Gastroesophageal sphincter (tissue), 4 donors: ENCODE measurements around the gene SPOP. TPM values are rescaled to one million over a fixed set of nuclear protein-coding genes. Genes with fewer than 3 reads are reported as not detected.
A peak's percentile ranks its signal among the peaks of the same experiment; 100 is the strongest.

ENCODE experiments used
- ATAC-seq: fragments of 150-250 bp; one replicate; pipeline ENCODE4 v1.9.1; 2016; ENCODE audit warnings: mild to moderate bottlenecking, moderate library complexity
- H3K27ac ChIP-seq, 4 donors: fragments of 200-600 bp; sonication (generic) in 3 of 4; 1 replicate in 3 of 4; 2 replicates in 1 of 4; pipeline ENCODE4 v1.5.1; 2016 to 2019
- H3K27me3 ChIP-seq: fragments of 200-600 bp; sonication (generic); one replicate; pipeline ENCODE4 v1.5.1; 2019
- H3K36me3 ChIP-seq, 2 donors: fragments of 200-600 bp; sonication (generic); one replicate each; pipeline ENCODE4 v1.5.1; 2019; ENCODE audit warnings: control low read depth in 1 of 2
- H3K4me1 ChIP-seq, 3 donors: fragments of 200-600 bp; sonication (generic); 1 replicate in 2 of 3; 2 replicates in 1 of 3; pipeline ENCODE4 v1.5.1; 2016 to 2019; ENCODE audit warnings: control low read depth in 2 of 3
- H3K4me3 ChIP-seq, 2 donors: fragments of 200-600 bp; sonication (generic); one replicate each; pipeline ENCODE4 v1.5.1; 2019; ENCODE audit warnings: mild to moderate bottlenecking in 1 of 2, moderate library complexity in 1 of 2
- H3K9me3 ChIP-seq, 3 donors: fragments of 200-600 bp; sonication (generic); one replicate each; pipeline ENCODE4 v1.5.1; 2017 to 2019; ENCODE audit warnings: control low read depth in 2 of 3
- CTCF ChIP-seq, 4 experiments: fragments of 200-600 bp in 2 of 4; fragments of 450-650 bp in 2 of 4; sonication (generic) in 1 of 4; IDR thresholded peaks; one replicate each; pipeline ENCODE4 v1.5.1; 2017 to 2019; ENCODE audit warnings: antibody characterized with exemption in 4 of 4, mild to moderate bottlenecking in 2 of 4, moderate library complexity in 2 of 4
- EP300 ChIP-seq: sonication (generic); formaldehyde crosslinking; IDR thresholded peaks from one replicate; pipeline ENCODE4 v1.6.1; 2017; ENCODE audit warnings: antibody characterized with exemption, mild to moderate bottlenecking
- POLR2A ChIP-seq, 2 donors: fragments of 450-650 bp; IDR thresholded peaks; one replicate each; pipeline ENCODE4 v1.6.1; 2017; ENCODE audit warnings: antibody characterized with exemption in 2 of 2, mild to moderate bottlenecking in 2 of 2, moderate library complexity in 1 of 2
- POLR2AphosphoS5 ChIP-seq: sonication (generic); formaldehyde crosslinking; IDR thresholded peaks from one replicate; pipeline ENCODE4 v1.6.1; 2017; ENCODE audit warnings: antibody characterized with exemption
- WGBS, 2 donors: methylation state at CpG; one replicate each; pipeline ENCODE4 v1.1.5; 2018; ENCODE audit warnings: low coverage in 1 of 2; 5-methylcytosine and 5-hydroxymethylcytosine counted together
- total RNA-seq, 4 donors: library from RNA; depleted of rRNA; stranded (reverse); fragments of >200 nt; gene quantifications; one replicate each; pipeline ENCODE4 v1.1.0, GENCODE V29; 2016

Gene SPOP
- total RNA-seq, 4 donors from 2014 or later: 159 to 268 (median 176) TPM

- H3K9me3 ChIP-seq: no peaks in the 10 kb centered on the region
- no peaks in the 10 kb centered on the region for H3K36me3 ChIP-seq
- H3K4me3 ChIP-seq: no peak overlapping the region
- peak overlapping the region; percentile 37 to 97 (median 44) for H3K27ac ChIP-seq
- TF ChIP-seq EP300: no peak
- TF ChIP-seq POLR2A (IDR thresholded peaks at IDR 0.05): no peak
- TF ChIP-seq CTCF (IDR thresholded peaks at IDR 0.05): no peak
- TF ChIP-seq POLR2AphosphoS5: no peak
- peaks cover 6 to 76% (median 26%) of the 10 kb centered on the region in 3 donors for H3K4me1 ChIP-seq
- H3K27me3 ChIP-seq: no peaks in the 10 kb centered on the region
- WGBS, 2 donors: 45 to 73% methylated on average over 4 of the region's 4 CpGs
- ATAC-seq: no peak
Measured at GRCh38 chr17:49670641-49671040, 7.3 kb downstream of the SPOP start.

DNA sequence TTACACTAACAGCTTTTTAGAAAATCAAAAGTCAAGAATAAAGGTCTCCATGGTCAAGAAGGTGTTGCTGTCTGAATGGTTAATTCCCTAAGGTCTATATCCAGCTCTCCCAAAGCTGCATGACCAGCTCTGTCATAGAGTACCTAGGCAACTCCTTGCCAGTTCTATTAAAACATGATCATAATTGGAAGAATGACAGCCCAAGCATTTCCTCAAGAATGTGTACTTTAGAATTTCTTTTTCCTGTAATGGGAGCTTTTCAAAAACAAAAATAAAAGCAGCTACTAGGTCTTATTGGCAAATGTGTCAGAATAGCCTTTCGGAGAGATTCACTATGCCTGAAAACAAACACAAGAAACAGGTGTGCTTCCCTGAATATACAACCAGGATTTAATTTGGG lies 7.9 kb downstream of the SPOP start:
- no peak for ATAC-seq
- Histone ChIP-seq H3K27me3 (no peaks in the 10 kb centered on the region), H3K27ac (peak overlapping the region in 3 of 4 donors; percentile 41 to 97 (median 48)), H3K4me3 (no peak overlapping the region), H3K9me3 (no peaks in the 10 kb centered on the region), H3K36me3 (no peaks in the 10 kb centered on the region), H3K4me1 (peaks cover 6 to 71% (median 20%) of the 10 kb centered on the region in 3 donors)
- WGBS, 2 donors: 54 to 57% methylated on average over 1 of the region's 1 CpG
- TF ChIP-seq POLR2AphosphoS5 (no peak), EP300 (no peak), POLR2A (IDR thresholded peaks at IDR 0.05) (no peak), CTCF (IDR thresholded peaks at IDR 0.05) (no peak)

- H3K4me3 ChIP-seq: no peak overlapping the region
- H3K27me3 ChIP-seq: no peaks in the 10 kb centered on the region
- no peak for ATAC-seq
- peaks cover 6 to 68% (median 10%) of the 10 kb centered on the region in 3 donors for H3K4me1 ChIP-seq
- H3K36me3 ChIP-seq: peaks cover 0 to 5% of the 10 kb centered on the region in 2 donors
- WGBS, 2 donors: 79 to 88% methylated on average over 2 of the region's 2 CpGs
- no peaks in the 10 kb centered on the region for H3K9me3 ChIP-seq
- TF ChIP-seq POLR2A (IDR thresholded peaks at IDR 0.05): no peak
- no peak for TF ChIP-seq EP300
- TF ChIP-seq CTCF (IDR thresholded peaks at IDR 0.05): no peak
- TF ChIP-seq POLR2AphosphoS5: no peak
- H3K27ac ChIP-seq: no peak overlapping the region
Measured at GRCh38 chr17:49667854-49668253, 10.0 kb downstream of the SPOP start.

DNA sequence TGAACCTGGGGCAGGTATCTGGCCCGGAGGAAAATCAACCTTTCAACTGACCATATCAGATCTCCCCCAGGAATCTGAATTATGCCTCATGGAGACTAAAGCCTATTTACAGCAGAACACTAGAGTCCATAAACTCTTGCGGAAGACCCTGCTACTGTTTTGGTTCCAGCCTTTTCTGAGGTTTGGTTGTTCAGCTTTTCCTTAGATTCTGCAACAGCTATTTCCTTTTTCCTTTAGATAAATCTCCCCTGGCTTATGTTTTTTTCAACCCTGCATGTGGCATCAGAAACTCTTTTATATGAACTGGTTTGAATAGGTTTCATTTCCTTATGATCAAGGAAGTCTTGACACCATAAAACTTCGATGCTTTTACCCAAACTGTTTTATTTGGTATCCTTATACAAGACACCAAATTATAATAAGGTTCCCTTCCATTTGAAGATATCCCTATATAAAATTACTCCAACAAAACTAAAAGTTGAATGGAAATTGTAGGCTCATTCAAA lies 13.1 kb downstream of the SPOP start:
- TF ChIP-seq POLR2AphosphoS5: no peak
- TF ChIP-seq POLR2A (IDR thresholded peaks at IDR 0.05): no peak
- TF ChIP-seq EP300: no peak
- TF ChIP-seq CTCF (IDR thresholded peaks at IDR 0.05): no peak
- ATAC-seq: no peak
- H3K4me1 ChIP-seq: peaks cover 0 to 64% (median under 1%) of the 10 kb centered on the region in 3 donors

DNA sequence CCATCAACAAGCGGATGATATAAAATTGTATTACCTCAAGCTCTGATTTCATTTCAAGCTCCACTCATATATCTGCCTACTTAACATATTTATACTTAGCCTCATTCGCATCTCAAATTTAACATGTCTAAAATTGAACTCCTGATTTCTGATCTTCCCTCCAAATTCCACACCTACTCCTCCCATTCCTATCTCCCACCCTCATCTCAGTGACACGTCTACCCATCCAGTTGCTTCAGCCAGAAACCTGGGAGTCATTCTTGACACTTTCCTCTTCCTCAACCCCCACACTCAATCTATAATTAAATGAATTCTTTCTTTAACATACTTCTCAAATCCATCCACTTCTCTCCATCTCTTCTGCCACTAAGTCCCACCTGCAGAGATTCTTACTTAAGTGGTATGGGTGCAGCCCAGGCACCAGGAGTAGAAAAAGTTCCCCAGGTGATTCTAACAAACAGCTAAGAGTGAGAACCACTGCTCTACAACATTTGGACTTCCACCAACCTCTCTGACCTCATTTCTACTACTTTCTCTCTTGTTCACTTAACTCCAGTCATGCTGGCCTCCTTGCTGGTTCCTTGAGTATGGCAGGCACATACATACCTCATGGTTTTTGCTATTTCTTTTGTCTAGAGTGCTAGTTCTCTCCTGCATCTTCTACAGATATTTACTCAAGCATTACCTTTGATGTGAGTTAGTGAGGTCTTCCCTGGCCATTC lies 18.1 kb downstream of the SPOP start:
- H3K4me1 ChIP-seq: peaks cover 0 to 85% (median 0%) of the 10 kb centered on the region in 3 donors
- TF ChIP-seq EP300 (no peak), POLR2A (IDR thresholded peaks at IDR 0.05) (no peak), CTCF (IDR thresholded peaks at IDR 0.05) (no peak), POLR2AphosphoS5 (no peak)
- H3K27ac ChIP-seq: peak overlapping the region in 1 of 4 donors; percentile 5
- H3K9me3 ChIP-seq: no peaks in the 10 kb centered on the region
- no peaks in the 10 kb centered on the region for H3K27me3 ChIP-seq
- H3K4me3 ChIP-seq: no peak overlapping the region
- 74 to 94% methylated on average over 2 to 3 of the region's 3 CpGs for WGBS, 2 donors
- ATAC-seq: no peak
- peaks cover 0 to 12% of the 10 kb centered on the region in 2 donors for H3K36me3 ChIP-seq

More for the DNA sequence above, 13.1 kb downstream of the SPOP start:
- WGBS, 2 donors: 77 to 84% methylated on average over 3 of the region's 3 CpGs
- Histone ChIP-seq H3K9me3 (no peaks in the 10 kb centered on the region), H3K27me3 (no peaks in the 10 kb centered on the region), H3K27ac (peak overlapping the region in 1 of 4 donors; percentile 14), H3K4me3 (no peak overlapping the region), H3K36me3 (peaks cover 0 to 5% of the 10 kb centered on the region in 2 donors)
